NCI-H2171 (cell line): Measurements from ENCODE around the gene GRN.

Source experiments
- DNase-seq: peaks from one replicate; lab custom pipeline; 2025; lab: John Stamatoyannopoulos, UW

GRN gene

DNA sequence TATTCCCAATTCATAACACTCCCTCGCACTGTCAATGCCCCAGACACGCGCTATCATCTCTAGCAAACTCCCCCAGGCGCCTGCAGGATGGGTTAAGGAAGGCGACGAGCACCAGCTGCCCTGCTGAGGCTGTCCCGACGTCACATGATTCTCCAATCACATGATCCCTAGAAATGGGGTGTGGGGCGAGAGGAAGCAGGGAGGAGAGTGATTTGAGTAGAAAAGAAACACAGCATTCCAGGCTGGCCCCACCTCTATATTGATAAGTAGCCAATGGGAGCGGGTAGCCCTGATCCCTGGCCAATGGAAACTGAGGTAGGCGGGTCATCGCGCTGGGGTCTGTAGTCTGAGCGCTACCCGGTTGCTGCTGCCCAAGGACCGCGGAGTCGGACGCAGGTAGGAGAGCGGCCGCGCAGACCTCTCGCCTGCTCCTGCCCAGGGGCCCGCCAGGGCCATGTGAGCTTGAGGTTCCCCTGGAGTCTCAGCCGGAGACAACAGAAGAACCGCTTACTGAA, at the start of gene GRN:
TSS of gene GRN (plus strand) at position 364 of the 515 bp plus-strand sequence. CDS start 3,863 bp downstream, outside the sequence.
- DNase-seq = peak; percentile 97

GRCh38 chr17:44297975-44298374, 47.1 kb upstream of the GRN start:
- DNase-seq = no peak

- no peak for DNase-seq
Measured at GRCh38 chr17:44304651-44305050, 40.5 kb upstream of the GRN start.

DNA sequence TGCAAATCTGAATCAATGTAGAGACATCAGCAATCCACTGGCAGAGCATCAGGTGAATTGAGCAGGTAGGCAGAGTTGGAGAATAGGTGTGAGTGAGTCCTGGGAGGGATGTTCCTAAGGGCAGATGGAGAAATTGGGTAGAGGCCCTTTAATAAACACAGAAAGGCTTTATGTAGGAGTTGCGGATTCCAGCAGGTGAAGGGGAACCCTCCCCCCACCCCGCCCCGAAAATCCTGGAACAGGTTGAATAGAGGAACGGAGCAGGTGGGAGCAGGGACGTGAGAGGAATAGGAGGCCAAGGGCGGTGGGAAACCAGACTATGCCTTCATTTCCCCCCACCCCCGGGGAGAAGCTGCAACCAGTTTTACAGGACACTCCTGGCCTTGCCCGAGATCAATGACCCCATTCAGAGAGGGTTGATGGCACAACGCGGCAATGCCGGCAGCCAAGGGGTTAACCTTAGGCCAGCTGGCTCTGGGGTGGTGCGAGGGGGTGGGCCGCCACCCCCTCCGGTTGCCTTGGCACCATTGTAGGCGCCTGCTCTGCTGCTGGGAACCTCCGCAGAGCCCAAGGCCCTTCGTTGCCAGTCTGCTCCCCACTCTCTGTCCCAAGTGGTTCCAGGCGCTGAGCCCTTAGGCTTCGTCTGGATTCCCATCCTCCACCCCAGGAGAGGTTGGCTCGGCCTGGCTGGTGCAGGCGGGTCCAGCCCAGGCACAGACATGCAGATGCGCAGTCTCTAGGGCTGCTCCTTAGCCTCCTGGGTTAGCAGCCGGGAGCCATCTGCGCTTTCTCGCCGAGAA, 37.5 kb upstream of the GRN start:
- DNase-seq = peak; percentile 83

DNA sequence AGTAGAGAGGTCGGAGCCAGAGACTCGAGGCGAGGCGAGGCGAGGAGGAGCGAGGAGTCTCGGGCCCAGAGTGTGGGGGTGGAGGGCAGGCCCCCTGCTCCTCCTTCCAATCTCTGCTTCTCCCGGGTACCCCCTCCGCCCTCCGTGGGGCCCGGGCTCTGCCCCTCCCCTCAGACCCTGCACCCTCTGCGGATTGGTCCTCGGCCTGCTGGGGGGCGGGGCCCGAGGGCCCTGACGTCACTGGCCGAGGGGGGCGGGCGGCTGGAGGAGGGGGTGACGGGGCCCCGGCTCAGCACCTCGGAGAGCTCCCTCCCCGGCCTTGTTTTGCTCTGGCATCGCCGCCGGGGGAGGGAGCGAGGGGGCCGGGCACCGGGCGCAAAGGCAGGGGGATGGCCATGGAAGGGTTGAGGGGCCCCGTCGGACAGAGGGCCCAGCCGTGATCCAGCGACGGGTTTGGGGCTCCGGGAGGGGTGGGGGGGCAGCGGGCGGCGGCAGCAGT, 36.7 kb upstream of the GRN start, which contains the start of gene RUNDC3A:
TSS of gene RUNDC3A (plus strand) at position 282 of the 499 bp plus-strand sequence. CDS start 232 bp downstream, outside the sequence.
- DNase-seq = peak; percentile 93

- DNase-seq = no peak
Measured at GRCh38 chr17:44308865-44309264, 36.2 kb upstream of the GRN start.

- no peak for DNase-seq
Measured at GRCh38 chr17:44309472-44309871, 35.6 kb upstream of the GRN start.

GRCh38 chr17:44310188-44310587, 34.9 kb upstream of the GRN start:
- DNase-seq = no peak

GRCh38 chr17:44310609-44311376, 34.3 kb upstream of the GRN start:
- DNase-seq = no peak

GRCh38 chr17:44311562-44312181, 33.4 kb upstream of the GRN start:
- DNase-seq = no peak

- DNase-seq = no peak
Measured at GRCh38 chr17:44312396-44313104, 32.6 kb upstream of the GRN start.

GRCh38 chr17:44314031-44314430, 31.1 kb upstream of the GRN start:
- DNase-seq = no peak

DNA sequence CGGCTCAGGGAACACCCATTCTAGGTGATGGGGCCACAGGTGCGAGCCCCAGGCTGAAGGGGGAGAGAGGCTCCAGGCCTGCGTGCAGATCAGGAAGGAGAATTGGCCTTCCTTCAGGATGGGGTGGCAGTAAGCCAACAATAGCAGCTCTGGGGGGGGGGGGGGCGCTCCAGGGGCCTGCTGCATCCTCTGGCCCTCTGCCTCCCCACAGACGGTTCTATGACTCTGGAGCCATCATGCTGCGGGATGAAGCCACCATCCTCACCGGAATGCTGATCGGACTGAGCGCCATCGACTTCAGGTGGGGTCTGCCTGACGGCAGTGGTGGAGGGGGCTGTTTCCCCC, 30.6 kb upstream of the GRN start:
- no peak for DNase-seq

GRCh38 chr17:44314869-44315661, 30.0 kb upstream of the GRN start:
- DNase-seq = peak; percentile 78

GRCh38 chr17:44315760-44316731, 29.1 kb upstream of the GRN start:
- no peak for DNase-seq

DNA sequence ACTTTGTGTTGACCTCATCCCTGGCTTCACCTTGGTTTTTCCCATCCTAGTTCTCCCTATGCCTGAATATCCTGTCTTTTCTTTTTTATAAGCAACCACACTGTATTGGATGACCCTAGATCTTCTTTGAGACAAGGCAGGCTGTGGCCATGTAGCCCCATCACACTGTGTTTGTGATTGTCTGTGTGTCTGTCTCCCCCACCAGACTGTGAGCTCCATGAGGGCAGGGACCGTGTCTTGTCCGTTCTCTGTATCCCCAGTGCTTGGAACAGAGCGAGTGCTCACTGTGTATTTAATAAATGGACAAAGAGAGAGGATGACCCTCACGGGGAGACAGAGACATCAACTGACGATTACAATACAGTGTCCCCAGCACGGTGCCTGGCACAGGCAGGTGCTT, 27.6 kb upstream of the GRN start:
- DNase-seq = no peak

- no peak for DNase-seq
Measured at GRCh38 chr17:44318077-44318892, 26.8 kb upstream of the GRN start.

DNA sequence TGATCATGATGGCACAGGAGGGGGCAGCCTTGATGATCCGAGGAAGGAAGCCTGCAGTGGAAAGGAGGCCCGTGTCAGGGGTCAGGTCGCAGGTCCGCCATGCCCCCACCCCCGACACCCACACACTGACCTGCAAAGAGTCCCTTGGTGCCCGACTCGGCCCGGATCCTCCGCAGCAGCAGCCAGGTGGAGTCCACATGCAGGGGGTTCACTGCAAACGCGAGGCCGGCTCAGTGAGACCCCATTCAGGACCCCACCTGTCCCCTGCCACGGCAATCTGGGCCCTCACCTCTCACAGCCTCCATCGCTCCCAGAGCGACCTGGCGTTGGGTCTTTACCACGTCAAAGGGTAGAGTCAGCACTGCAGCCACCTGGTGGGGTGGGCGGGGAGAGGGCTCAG, 25.0 kb upstream of the GRN start:
- DNase-seq = no peak
